DMS153 treated with DMSO at 0.1 percent for 48 hours (cell line): Measurements from ENCODE around the gene UBR4.

Source experiments
- DNase-seq: peaks from one replicate; lab custom pipeline; 2025; ENCODE audit not compliant: unreplicated experiment; lab: John Stamatoyannopoulos, UW

The UBR4 gene

GRCh38 chr1:19038732-19039131 lies 171.3 kb downstream of the UBR4 start:
- DNase-seq = no peak

GRCh38 chr1:19038096-19038495 lies 172.0 kb downstream of the UBR4 start:
- DNase-seq = no peak

- DNase-seq = no peak
These were observed 172.4 kb downstream of the UBR4 start for GRCh38 chr1:19037659-19038058.

GRCh38 chr1:19036813-19037605 lies 173.1 kb downstream of the UBR4 start:
- DNase-seq = no peak

GRCh38 chr1:19036041-19036812 lies 173.8 kb downstream of the UBR4 start:
- DNase-seq = no peak

GRCh38 chr1:19035377-19036040 lies 174.6 kb downstream of the UBR4 start:
- DNase-seq = peak; percentile 15

- no peak for DNase-seq
These were observed 175.3 kb downstream of the UBR4 start for GRCh38 chr1:19034721-19035120.

GRCh38 chr1:19033926-19034680 lies 176.0 kb downstream of the UBR4 start:
- no peak for DNase-seq

- no peak for DNase-seq
These were observed 176.6 kb downstream of the UBR4 start for GRCh38 chr1:19033515-19033839.

- no peak for DNase-seq
These were observed 177.2 kb downstream of the UBR4 start for GRCh38 chr1:19032701-19033514.

- DNase-seq = no peak
These were observed 177.7 kb downstream of the UBR4 start for GRCh38 chr1:19032413-19032695.

GRCh38 chr1:19029191-19030085 lies 180.6 kb downstream of the UBR4 start:
- no peak for DNase-seq

- no peak for DNase-seq
These were observed 181.4 kb downstream of the UBR4 start for GRCh38 chr1:19028546-19029129.

- DNase-seq = peak; percentile 48
These were observed 182.0 kb downstream of the UBR4 start for GRCh38 chr1:19028110-19028509.
